ENCODE measurements around the gene RND3. TPM values are rescaled to one million over a fixed set of nuclear protein-coding genes. Genes with fewer than 3 reads are reported as not detected.

RND3 gene
- total RNA-seq, 1 donor from 2014 or later, result 54.3 TPM

GRCh38 chr2:150468350-150468960 lies 19.0 kb downstream of the RND3 start:
- peaks cover 38% of the 10 kb centered on the region for H3K36me3 Mint-ChIP-seq (ENCODE audit: low read depth)
- H3K9me3 Mint-ChIP-seq, result no peaks in the 10 kb centered on the region
- no peak for DNase-seq (ENCODE audit: low read depth, low spot score)
- no peak overlapping the region for H3K4me3 Mint-ChIP-seq
- no peak for TF ChIP-seq CTCF (conservative IDR thresholded peaks at IDR 0.05)
- H3K27ac Mint-ChIP-seq (ENCODE audit: unreplicated experiment), result no peak overlapping the region
- H3K27me3 Mint-ChIP-seq (ENCODE audit: low read depth), result no peaks in the 10 kb centered on the region
- peaks cover 36% of the 10 kb centered on the region for H3K4me1 Mint-ChIP-seq

- Mint-ChIP-seq H3K4me1 (peaks cover 27% of the 10 kb centered on the region), H3K4me3 (no peak overlapping the region)
These were observed 19.9 kb downstream of the RND3 start for GRCh38 chr2:150467621-150467963.

GRCh38 chr2:150466741-150467620 lies 20.5 kb downstream of the RND3 start:
- peaks cover 21% of the 10 kb centered on the region for H3K4me1 Mint-ChIP-seq
- H3K4me3 Mint-ChIP-seq, result no peak overlapping the region

More at GRCh38 chr2:150467621-150467963, 19.9 kb downstream of the RND3 start:
- no peak for DNase-seq (ENCODE audit: low read depth, low spot score)
- Mint-ChIP-seq H3K36me3 (ENCODE audit: low read depth) (peaks cover 35% of the 10 kb centered on the region), H3K27ac (ENCODE audit: unreplicated experiment) (no peak overlapping the region), H3K27me3 (ENCODE audit: low read depth) (no peaks in the 10 kb centered on the region), H3K9me3 (no peaks in the 10 kb centered on the region)
- TF ChIP-seq CTCF (conservative IDR thresholded peaks at IDR 0.05), result no peak

GRCh38 chr2:150465703-150466569 lies 21.5 kb downstream of the RND3 start:
- no peak overlapping the region for H3K27ac Mint-ChIP-seq (ENCODE audit: unreplicated experiment)

More at GRCh38 chr2:150466741-150467620, 20.5 kb downstream of the RND3 start:
- H3K27ac Mint-ChIP-seq (ENCODE audit: unreplicated experiment), result no peak overlapping the region
- peaks cover 30% of the 10 kb centered on the region for H3K36me3 Mint-ChIP-seq (ENCODE audit: low read depth)
- H3K9me3 Mint-ChIP-seq, result no peaks in the 10 kb centered on the region
- TF ChIP-seq CTCF (conservative IDR thresholded peaks at IDR 0.05), result no peak
- H3K27me3 Mint-ChIP-seq (ENCODE audit: low read depth), result no peaks in the 10 kb centered on the region
- DNase-seq (ENCODE audit: low read depth, low spot score), result no peak

More at GRCh38 chr2:150465703-150466569, 21.5 kb downstream of the RND3 start:
- H3K4me3 Mint-ChIP-seq, result no peak overlapping the region
- no peaks in the 10 kb centered on the region for H3K27me3 Mint-ChIP-seq (ENCODE audit: low read depth)
- H3K9me3 Mint-ChIP-seq, result no peaks in the 10 kb centered on the region
- peaks cover 16% of the 10 kb centered on the region for H3K4me1 Mint-ChIP-seq
- TF ChIP-seq CTCF (conservative IDR thresholded peaks at IDR 0.05), result no peak
- no peak for DNase-seq (ENCODE audit: low read depth, low spot score)
- H3K36me3 Mint-ChIP-seq (ENCODE audit: low read depth), result peaks cover 21% of the 10 kb centered on the region

Data from neural crest cell (in vitro differentiated cells).